K562 (cell line): ENCODE measurements around the gene HOXB7. TPM values are rescaled to one million over a fixed set of nuclear protein-coding genes. Genes with fewer than 3 reads are reported as not detected.

ENCODE experiments used
- ATAC-seq: fragments of 200-7000 bp; cut with Tn5 transposase; 3 replicates; pipeline ENCODE4 v1.9.1; 2020; ENCODE audit warnings: moderate library complexity
- BruUV-seq: library from RNA; stranded (reverse); fragments of 400-500 nt; replicated peaks from 2 replicates; lab custom pipeline; 2021; lab: Mats Ljungman, UMichigan
- CTCF ChIA-PET: fragments of 300-600 bp; formaldehyde crosslinking; extraction: SDS; loops from one replicate; lab custom pipeline; 2021; ENCODE audit warnings: low intra/inter-chr PET ratio; lab: Yijun Ruan, JAX
- POLR2A ChIA-PET: fragments of 300-600, 350-650 bp; sonication (Branson Sonifier 250); formaldehyde crosslinking; extraction: SDS; loops from one replicate; lab custom pipeline; 2021; ENCODE audit warnings: antibody characterized with exemption, inconsistent platforms; lab: Yijun Ruan, JAX
- DNase-seq, 4 experiments: peaks; one replicate each; pipeline versions ENCODE4 v3.0.0 to v3.0.0-alpha.2; 2011 to 2018; ENCODE audit warnings: low spot score in 3 of 4, mixed read lengths in 3 of 4; ENCODE audit errors: extremely low read depth in 1 of 4
- FAIRE-seq: peaks from 2 replicates; lab custom pipeline; 2011; peaks lifted over from hg19 to GRCh38; lab: Jason Lieb, UNC
- H2AFZ ChIP-seq: 2 replicates; pipeline ENCODE4 v1.6.0; 2011; ENCODE audit warnings: low read depth, low read length, control low read depth, inconsistent platforms
- H3K27ac ChIP-seq: fragments of 200-600 bp; 3 replicates; pipeline ENCODE4 v1.8.0; 2011; ENCODE audit warnings: low read depth, mild to moderate bottlenecking, control low read depth, inconsistent platforms, low read length, moderate library complexity, mixed read lengths; ENCODE audit errors: extremely low read depth
- H3K27me3 ChIP-seq, 2 experiments: fragments of 300-600 bp in 1 of 2; 2 replicates in 1 of 2; 3 replicates in 1 of 2; pipeline versions ENCODE4 v1.6.0 to v1.8.0; 2011; ENCODE audit warnings: inconsistent platforms in 2 of 2, low read length in 2 of 2, mild to moderate bottlenecking in 1 of 2, mixed read lengths in 1 of 2, moderate library complexity in 1 of 2; ENCODE audit not compliant: control insufficient read depth in 2 of 2, insufficient read depth in 2 of 2
- H3K36me3 ChIP-seq: fragments of 300-600 bp; 3 replicates; pipeline ENCODE4 v1.8.0; 2011; ENCODE audit warnings: mild to moderate bottlenecking, low read length, inconsistent platforms; ENCODE audit not compliant: control insufficient read depth, insufficient read depth
- H3K4me1 ChIP-seq, 2 experiments: fragments of 200-600 bp in 1 of 2; replicated peaks in 1 of 2; 2 replicates in 1 of 2; 3 replicates in 1 of 2; pipeline versions ENCODE4 v1.5.1 to v1.8.0; 2011; ENCODE audit warnings: inconsistent platforms in 2 of 2, low read length in 2 of 2, mild to moderate bottlenecking in 1 of 2, mixed read lengths in 1 of 2, moderate library complexity in 1 of 2; ENCODE audit not compliant: control insufficient read depth in 2 of 2, insufficient read depth in 2 of 2
- H3K4me2 ChIP-seq: 2 replicates; pipeline ENCODE4 v1.6.1; 2011; ENCODE audit warnings: low read length, control low read depth, inconsistent platforms, mixed read lengths; ENCODE audit not compliant: insufficient read depth
- H3K4me3 ChIP-seq: fragments of 200-600 bp; sonication (generic), shearing (Covaris generic); 2 replicates; pipeline ENCODE4 v1.5.1; 2016; ENCODE audit warnings: control low read depth, inconsistent platforms
- H3K79me2 ChIP-seq: fragments of 200-600 bp; 3 replicates; pipeline ENCODE4 v1.8.0; 2011; ENCODE audit warnings: low read length, inconsistent platforms; ENCODE audit not compliant: control insufficient read depth, insufficient read depth
- H3K9ac ChIP-seq, 2 experiments: 2 replicates each; pipeline versions ENCODE4 v1.6.0 to v1.6.1; 2011; ENCODE audit warnings: low read depth in 2 of 2, low read length in 2 of 2, control low read depth in 1 of 2, inconsistent platforms in 1 of 2, mild to moderate bottlenecking in 1 of 2, mixed read lengths in 1 of 2; ENCODE audit not compliant: insufficient read depth in 1 of 2
- H3K9me1 ChIP-seq: one replicate; pipeline ENCODE4 v1.6.0; 2011; ENCODE audit warnings: inconsistent platforms, mild to moderate bottlenecking, low read length, moderate library complexity; ENCODE audit not compliant: control insufficient read depth, insufficient read depth
- H3K9me3 ChIP-seq: replicated peaks from 2 replicates; pipeline ENCODE4 v1.5.1; 2011; ENCODE audit warnings: low read depth, low read length, inconsistent platforms; ENCODE audit not compliant: control insufficient read depth, insufficient read depth
- H4K20me1 ChIP-seq: replicated peaks from 2 replicates; pipeline ENCODE4 v1.6.1; 2011; ENCODE audit warnings: low read length, inconsistent platforms, mixed read lengths; ENCODE audit not compliant: control insufficient read depth, insufficient read depth
- WGBS: fragments of 100-300 bp; shearing (Covaris generic); methylation state at CpG from one replicate; pipeline ENCODE4 v1.1.6; 2016; ENCODE audit warnings: low coverage, mixed read lengths; ENCODE audit not compliant: insufficient coverage; ENCODE audit errors: missing lambda C conversion rate; 5-methylcytosine and 5-hydroxymethylcytosine counted together
- in situ Hi-C: fragments of 300-500 bp; cut with MboI; formaldehyde crosslinking; loops from 4 replicates; pipeline ENCODE4 v1.15.0; 2018; ENCODE audit warnings: inconsistent platforms, mixed read lengths
- intact Hi-C: fragments of 100-400 bp; cut with micrococcal nuclease; formaldehyde crosslinking; loops from 2 replicates; pipeline ENCODE4 v1.14.2; 2022
- polyA plus RNA-seq, 8 experiments: library from polyadenylated mRNA; depleted of rRNA in 4 of 8; stranded (reverse) in 5 of 8; unstranded in 3 of 8; fragments of >200 nt; fragmentation: Nextera tagmentation in 2 of 8; fragmentation: Illumina TruSeq in 1 of 8; extraction: Ambion mirVana in 2 of 8; extraction: Trizol in 1 of 8; gene quantifications; 2 replicates each; pipeline versions ENCODE4 v1.2.1 to v1.2.3, GENCODE V29; 2011 to 2014; ENCODE audit warnings: inconsistent platforms in 1 of 8, missing spikeins in 1 of 8
- total RNA-seq, 7 experiments: library from RNA; depleted of rRNA in 6 of 7; stranded (reverse); fragments of >200 nt in 6 of 7; fragmentation: Illumina TruSeq in 2 of 7; extraction: Trizol in 2 of 7; gene quantifications; 2 replicates each; pipeline versions ENCODE4 v1.2.1 to v1.2.3, GENCODE V29; 2011 to 2021; ENCODE audit warnings: low replicate concordance in 1 of 7
- TF ChIP-seq, protein P1 (sequence below): fragments of 450-650 bp; IDR thresholded peaks from 2 replicates; pipeline ENCODE4 v1.6.1; 2017; ENCODE audit warnings: antibody characterized with exemption, mild to moderate bottlenecking
- TF ChIP-seq, protein P2 (sequence below), 2 experiments: fragments of 450-650 bp in 1 of 2; sonication (generic) in 1 of 2; formaldehyde crosslinking in 1 of 2; IDR thresholded peaks; 2 replicates each; pipeline versions ENCODE4 v1.7.1 to v1.9.0; 2016 to 2022; ENCODE audit warnings: inconsistent platforms in 1 of 2, mild to moderate bottlenecking in 1 of 2, missing genetic modification reagents in 1 of 2

The HOXB7 gene
- total and polyA plus RNA-seq, 9 of the 15 experiments (the other 6 are each of a cell fraction or from before 2014, with no cell fraction given) = 5.5 to 16.7 (median 8.3) TPM

DNA sequence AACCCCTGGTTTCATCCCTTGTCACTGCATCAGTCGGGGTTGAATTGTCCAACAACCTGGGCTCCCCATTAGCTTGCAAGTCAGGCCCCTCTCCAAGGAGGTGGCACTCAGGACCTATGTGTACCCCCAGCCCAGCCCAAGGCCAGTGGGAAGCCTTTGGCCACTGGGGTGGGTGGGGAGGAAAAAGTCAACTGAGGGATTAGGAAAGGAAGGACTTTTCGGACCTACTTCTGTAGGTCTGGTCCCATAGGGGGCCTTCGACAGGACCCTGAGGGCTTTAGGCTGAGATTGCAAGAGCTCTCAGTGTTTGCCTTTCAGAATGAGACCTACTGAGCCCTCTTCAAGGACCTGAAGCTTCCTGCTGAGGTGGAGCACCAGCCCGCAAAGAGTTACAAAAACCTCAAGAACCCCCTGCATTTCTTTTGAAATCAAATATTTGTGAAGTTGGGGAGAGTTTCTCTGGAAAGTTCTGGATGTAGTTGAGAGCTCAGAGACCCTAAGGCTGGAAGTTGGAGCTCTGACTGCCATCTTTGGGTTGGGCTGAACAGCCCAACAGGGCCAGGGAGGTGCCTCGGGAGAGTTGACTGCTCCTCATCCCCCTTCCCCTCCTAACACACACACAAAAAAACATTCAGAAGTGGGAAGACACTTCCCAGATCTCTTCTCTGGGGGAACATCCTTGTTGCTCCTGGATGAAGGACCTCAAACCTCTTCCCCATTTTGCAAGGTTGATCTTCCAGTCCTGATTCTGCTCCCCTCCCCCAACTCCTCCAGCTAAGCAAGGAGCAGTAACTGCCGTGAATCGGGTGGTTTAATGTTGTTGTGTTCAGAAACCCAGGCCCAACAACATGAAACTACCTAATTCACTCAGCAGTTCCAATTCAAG, 21.1 kb upstream of the HOXB7 start (continued):
- TF ChIP-seq, protein P1, sequence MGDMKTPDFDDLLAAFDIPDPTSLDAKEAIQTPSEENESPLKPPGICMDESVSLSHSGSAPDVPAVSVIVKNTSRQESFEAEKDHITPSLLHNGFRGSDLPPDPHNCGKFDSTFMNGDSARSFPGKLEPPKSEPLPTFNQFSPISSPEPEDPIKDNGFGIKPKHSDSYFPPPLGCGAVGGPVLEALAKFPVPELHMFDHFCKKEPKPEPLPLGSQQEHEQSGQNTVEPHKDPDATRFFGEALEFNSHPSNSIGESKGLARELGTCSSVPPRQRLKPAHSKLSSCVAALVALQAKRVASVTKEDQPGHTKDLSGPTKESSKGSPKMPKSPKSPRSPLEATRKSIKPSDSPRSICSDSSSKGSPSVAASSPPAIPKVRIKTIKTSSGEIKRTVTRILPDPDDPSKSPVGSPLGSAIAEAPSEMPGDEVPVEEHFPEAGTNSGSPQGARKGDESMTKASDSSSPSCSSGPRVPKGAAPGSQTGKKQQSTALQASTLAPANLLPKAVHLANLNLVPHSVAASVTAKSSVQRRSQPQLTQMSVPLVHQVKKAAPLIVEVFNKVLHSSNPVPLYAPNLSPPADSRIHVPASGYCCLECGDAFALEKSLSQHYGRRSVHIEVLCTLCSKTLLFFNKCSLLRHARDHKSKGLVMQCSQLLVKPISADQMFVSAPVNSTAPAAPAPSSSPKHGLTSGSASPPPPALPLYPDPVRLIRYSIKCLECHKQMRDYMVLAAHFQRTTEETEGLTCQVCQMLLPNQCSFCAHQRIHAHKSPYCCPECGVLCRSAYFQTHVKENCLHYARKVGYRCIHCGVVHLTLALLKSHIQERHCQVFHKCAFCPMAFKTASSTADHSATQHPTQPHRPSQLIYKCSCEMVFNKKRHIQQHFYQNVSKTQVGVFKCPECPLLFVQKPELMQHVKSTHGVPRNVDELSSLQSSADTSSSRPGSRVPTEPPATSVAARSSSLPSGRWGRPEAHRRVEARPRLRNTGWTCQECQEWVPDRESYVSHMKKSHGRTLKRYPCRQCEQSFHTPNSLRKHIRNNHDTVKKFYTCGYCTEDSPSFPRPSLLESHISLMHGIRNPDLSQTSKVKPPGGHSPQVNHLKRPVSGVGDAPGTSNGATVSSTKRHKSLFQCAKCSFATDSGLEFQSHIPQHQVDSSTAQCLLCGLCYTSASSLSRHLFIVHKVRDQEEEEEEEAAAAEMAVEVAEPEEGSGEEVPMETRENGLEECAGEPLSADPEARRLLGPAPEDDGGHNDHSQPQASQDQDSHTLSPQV = peak; percentile 85
- TF ChIP-seq, all 486 proteins: peak for 20

DNA sequence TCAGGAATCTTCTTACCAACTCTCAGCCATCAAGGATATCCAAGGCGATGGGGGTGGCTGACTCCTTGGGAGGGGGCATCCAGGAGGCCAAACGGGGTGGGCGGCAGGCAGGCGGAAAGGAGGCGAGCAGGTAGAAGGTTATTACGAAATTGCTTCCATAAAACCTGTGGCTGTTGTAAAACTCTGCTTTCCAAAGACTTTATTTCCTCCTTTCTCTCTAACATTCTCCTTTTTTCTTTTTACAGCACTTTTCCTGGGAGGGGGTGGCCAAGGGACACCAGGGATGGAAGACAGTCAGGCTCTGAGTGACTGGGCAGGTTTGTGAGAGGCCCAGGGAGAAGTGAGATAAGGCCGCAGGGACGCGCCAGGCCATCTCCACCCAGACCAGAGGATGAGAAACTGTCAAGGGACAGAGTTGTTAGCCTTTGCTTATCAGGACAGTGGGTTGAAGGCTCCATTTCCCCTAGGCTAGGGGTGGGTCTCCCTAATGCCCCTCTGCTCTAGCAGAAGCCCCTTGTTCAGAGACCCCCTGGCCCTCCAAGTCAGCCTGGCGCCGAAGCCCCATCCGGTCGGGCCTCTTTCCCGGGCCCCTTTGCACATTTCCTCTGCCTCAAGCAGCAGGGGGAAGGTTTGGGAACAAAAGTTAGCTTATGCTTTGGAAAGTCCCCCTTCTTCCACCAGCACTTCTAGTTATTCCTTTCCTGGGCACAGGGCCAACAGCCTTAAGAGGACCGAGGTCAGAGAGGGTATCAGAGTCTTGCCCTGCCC, 20.3 kb upstream of the HOXB7 start:
- DNase-seq (peak; percentile 79 to 93 (median 86)), ATAC-seq (peak; percentile 71), FAIRE-seq (peak; percentile 97)
- H3K4me1 ChIP-seq = peaks cover 46 to 71% of the 10 kb centered on the region in 2 experiments
- no peaks in the 10 kb centered on the region for H4K20me1 ChIP-seq
- H3K27ac ChIP-seq = peak overlapping the region; percentile 97
- no TSS peak for BruUV-seq
- in situ Hi-C loops (no loop called here), intact Hi-C loops (no loop called here)
- 5% methylated on average over 15 of the region's 15 CpGs for WGBS
- H3K4me3 ChIP-seq = peak overlapping the region; percentile 97
- H3K79me2 ChIP-seq = peaks cover 57% of the 10 kb centered on the region
- peak overlapping the region; percentile 99 for H3K4me2 ChIP-seq
- no peaks in the 10 kb centered on the region for H3K9me3 ChIP-seq
- peaks cover 8% of the 10 kb centered on the region; the same call in 1 of the 3 replicates for H3K36me3 ChIP-seq
- ChIA-PET POLR2A (interaction anchor here (0.8 to 2.5 kb wide), 5 partner anchors 8 to 13 kb away, joined by 3 to 21 read pairs (median 4); no protein-coding TSS in a partner anchor), CTCF (interaction anchor here (0.6 kb wide), 1 partner anchor 304 kb away, joined by 4 read pairs; no protein-coding TSS in a partner anchor)
- no peaks in the 10 kb centered on the region for H3K27me3 ChIP-seq
- H3K9ac ChIP-seq = peak overlapping the region; percentile 82 to 95
- peak overlapping the region; percentile 3; the same call in 1 of the 2 replicates for H2AFZ ChIP-seq
- H3K9me1 ChIP-seq = no peaks in the 10 kb centered on the region
- TF ChIP-seq, protein P2, sequence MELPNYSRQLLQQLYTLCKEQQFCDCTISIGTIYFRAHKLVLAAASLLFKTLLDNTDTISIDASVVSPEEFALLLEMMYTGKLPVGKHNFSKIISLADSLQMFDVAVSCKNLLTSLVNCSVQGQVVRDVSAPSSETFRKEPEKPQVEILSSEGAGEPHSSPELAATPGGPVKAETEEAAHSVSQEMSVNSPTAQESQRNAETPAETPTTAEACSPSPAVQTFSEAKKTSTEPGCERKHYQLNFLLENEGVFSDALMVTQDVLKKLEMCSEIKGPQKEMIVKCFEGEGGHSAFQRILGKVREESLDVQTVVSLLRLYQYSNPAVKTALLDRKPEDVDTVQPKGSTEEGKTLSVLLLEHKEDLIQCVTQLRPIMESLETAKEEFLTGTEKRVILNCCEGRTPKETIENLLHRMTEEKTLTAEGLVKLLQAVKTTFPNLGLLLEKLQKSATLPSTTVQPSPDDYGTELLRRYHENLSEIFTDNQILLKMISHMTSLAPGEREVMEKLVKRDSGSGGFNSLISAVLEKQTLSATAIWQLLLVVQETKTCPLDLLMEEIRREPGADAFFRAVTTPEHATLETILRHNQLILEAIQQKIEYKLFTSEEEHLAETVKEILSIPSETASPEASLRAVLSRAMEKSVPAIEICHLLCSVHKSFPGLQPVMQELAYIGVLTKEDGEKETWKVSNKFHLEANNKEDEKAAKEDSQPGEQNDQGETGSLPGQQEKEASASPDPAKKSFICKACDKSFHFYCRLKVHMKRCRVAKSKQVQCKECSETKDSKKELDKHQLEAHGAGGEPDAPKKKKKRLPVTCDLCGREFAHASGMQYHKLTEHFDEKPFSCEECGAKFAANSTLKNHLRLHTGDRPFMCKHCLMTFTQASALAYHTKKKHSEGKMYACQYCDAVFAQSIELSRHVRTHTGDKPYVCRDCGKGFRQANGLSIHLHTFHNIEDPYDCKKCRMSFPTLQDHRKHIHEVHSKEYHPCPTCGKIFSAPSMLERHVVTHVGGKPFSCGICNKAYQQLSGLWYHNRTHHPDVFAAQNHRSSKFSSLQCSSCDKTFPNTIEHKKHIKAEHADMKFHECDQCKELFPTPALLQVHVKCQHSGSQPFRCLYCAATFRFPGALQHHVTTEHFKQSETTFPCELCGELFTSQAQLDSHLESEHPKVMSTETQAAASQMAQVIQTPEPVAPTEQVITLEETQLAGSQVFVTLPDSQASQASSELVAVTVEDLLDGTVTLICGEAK (IDR thresholded peaks at IDR 0.05) = no peak
- TF ChIP-seq, protein P2 (CRISPR knock-in tag; IDR thresholded peaks at IDR 0.05) = no peak
